ENCODE results near the gene FUBP1. TPM values are rescaled to one million over a fixed set of nuclear protein-coding genes. Genes with fewer than 3 reads are reported as not detected.
A peak's percentile ranks its signal among the peaks of the same experiment; 100 is the strongest.

The FUBP1 gene
- total and polyA plus RNA-seq, 9 of the 15 experiments (the other 6 are each of a cell fraction or from before 2014, with no cell fraction given), result 104 to 294 (median 213) TPM

DNA sequence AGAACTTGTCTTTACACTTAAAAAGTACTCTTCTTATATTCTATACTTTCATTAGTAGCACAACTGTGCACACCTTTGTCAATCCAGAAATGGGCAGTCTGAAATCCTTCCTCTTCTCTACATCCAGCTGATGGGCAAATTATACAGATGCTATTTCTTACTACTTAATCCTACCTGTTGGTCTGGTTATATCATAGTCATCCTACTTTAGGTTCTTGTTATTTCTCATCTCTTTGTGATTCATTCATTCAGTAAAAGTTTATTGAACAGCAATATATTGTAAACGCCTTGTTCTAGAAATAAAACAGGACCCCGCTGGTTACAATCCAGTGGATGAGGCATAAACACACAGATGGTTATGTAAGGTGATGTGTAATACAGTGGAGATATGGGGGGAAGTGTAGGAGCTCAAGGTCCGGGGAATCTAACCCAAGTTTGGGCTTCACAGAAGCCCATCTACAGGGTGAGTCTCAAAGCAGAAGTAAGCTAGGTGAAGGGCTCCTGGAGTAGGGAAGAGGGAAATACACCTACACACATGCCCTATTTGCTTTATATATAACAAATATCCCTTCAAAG is 11.8 kb upstream of the FUBP1 start:
- ATAC-seq, result no peak
- Histone ChIP-seq H3K4me1 (replicated peaks in 1 of 2; ENCODE audit: control insufficient read depth in 2 of 2, insufficient read depth in 2 of 2, low read length in 2 of 2) (no peaks in the 10 kb centered on the region; a peak in 1 of 5 replicates), H3K36me3 (ENCODE audit: control insufficient read depth, insufficient read depth, low read length) (peaks cover 21% of the 10 kb centered on the region; the same call in 2 of the 3 replicates), H2AFZ (ENCODE audit: low read depth, low read length) (no peak overlapping the region), H3K9me1 (ENCODE audit: control insufficient read depth, insufficient read depth, low read length) (no peaks in the 10 kb centered on the region), H3K9me3 (replicated peaks; ENCODE audit: control insufficient read depth, insufficient read depth, low read depth, low read length) (no peaks in the 10 kb centered on the region), H3K4me2 (ENCODE audit: insufficient read depth, low read length) (no peak overlapping the region), H4K20me1 (replicated peaks; ENCODE audit: control insufficient read depth, insufficient read depth, low read length) (no peaks in the 10 kb centered on the region), H3K4me3 (no peak overlapping the region), H3K9ac (ENCODE audit: insufficient read depth in 1 of 2, low read depth in 2 of 2, low read length in 2 of 2) (no peak overlapping the region), H3K27ac (ENCODE audit: extremely low read depth, low read depth, low read length) (no peak overlapping the region), H3K79me2 (ENCODE audit: control insufficient read depth, insufficient read depth, low read length) (peaks cover 49% of the 10 kb centered on the region), H3K27me3 (ENCODE audit: control insufficient read depth in 2 of 2, insufficient read depth in 2 of 2, low read length in 2 of 2) (no peaks in the 10 kb centered on the region)
- no TSS peak for BruUV-seq (replicated peaks)
- in situ Hi-C loops (cut with MboI) (no loop called here), intact Hi-C loops (cut with micrococcal nuclease) (no loop called here)
- TF ChIP-seq RBM22 (IDR thresholded peaks at IDR 0.05; ENCODE audit: low read depth, low read length, poor library complexity, severe bottlenecking), result no peak
- no peak for TF ChIP-seq EP400 (IDR thresholded peaks at IDR 0.05)
- ChIA-PET CTCF (ENCODE audit: low intra/inter-chr PET ratio) (no interaction called here), POLR2A (interaction anchor here (2.5 to 9.1 kb wide), 3 partner anchors 10 to 12 kb away, joined by 9 to 118 read pairs (median 22); partner anchors contain the start of genes DNAJB4 and FUBP1)
- no peak for FAIRE-seq
- 88% methylated on average over 3 of the region's 3 CpGs for WGBS (ENCODE audit: insufficient coverage, low coverage, missing lambda C conversion rate)
- no peak for DNase-seq (ENCODE audit: extremely low read depth in 1 of 4, low spot score in 3 of 4)

DNA sequence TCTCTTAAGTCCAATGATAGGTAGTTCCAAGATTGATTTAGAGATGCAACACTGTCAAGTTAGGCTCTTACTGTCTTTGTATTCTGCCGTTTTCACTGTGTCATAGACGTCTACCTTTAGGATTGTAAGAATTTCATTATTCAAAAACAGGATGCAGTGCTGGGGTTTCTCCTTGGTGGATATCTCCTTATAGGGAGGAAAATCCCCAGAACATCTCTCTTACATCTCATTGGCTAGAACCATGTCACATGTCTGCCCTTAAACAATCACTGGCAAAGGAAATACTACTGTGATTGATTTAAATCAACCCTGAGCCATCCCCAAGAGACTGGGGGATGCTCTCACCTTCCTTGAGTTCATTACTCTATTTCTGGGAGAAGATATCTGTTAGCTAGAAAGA is 10.9 kb upstream of the FUBP1 start:
- Histone ChIP-seq H3K9ac (ENCODE audit: insufficient read depth in 1 of 2, low read depth in 2 of 2, low read length in 2 of 2) (no peak overlapping the region), H3K9me3 (replicated peaks; ENCODE audit: control insufficient read depth, insufficient read depth, low read depth, low read length) (no peaks in the 10 kb centered on the region), H2AFZ (ENCODE audit: low read depth, low read length) (no peak overlapping the region), H4K20me1 (replicated peaks; ENCODE audit: control insufficient read depth, insufficient read depth, low read length) (no peaks in the 10 kb centered on the region), H3K27me3 (ENCODE audit: control insufficient read depth in 2 of 2, insufficient read depth in 2 of 2, low read length in 2 of 2) (no peaks in the 10 kb centered on the region), H3K79me2 (ENCODE audit: control insufficient read depth, insufficient read depth, low read length) (peaks cover 58% of the 10 kb centered on the region), H3K4me1 (replicated peaks in 1 of 2; ENCODE audit: control insufficient read depth in 2 of 2, insufficient read depth in 2 of 2, low read length in 2 of 2) (no peaks in the 10 kb centered on the region; a peak in 2 of 5 replicates), H3K27ac (ENCODE audit: extremely low read depth, low read depth, low read length) (no peak overlapping the region), H3K9me1 (ENCODE audit: control insufficient read depth, insufficient read depth, low read length) (no peaks in the 10 kb centered on the region), H3K4me3 (no peak overlapping the region), H3K4me2 (ENCODE audit: insufficient read depth, low read length) (no peak overlapping the region), H3K36me3 (ENCODE audit: control insufficient read depth, insufficient read depth, low read length) (peaks cover 23% of the 10 kb centered on the region; the same call in 2 of the 3 replicates)
- in situ Hi-C loops (cut with MboI) (no loop called here), intact Hi-C loops (cut with micrococcal nuclease) (no loop called here)
- DNase-seq (ENCODE audit: extremely low read depth in 1 of 4, low spot score in 3 of 4), result peak in 2 of 4 experiments; percentile 17 to 23
- WGBS (ENCODE audit: insufficient coverage, low coverage, missing lambda C conversion rate), result 73% methylated on average over 2 of the region's 2 CpGs
- CTCF ChIA-PET (ENCODE audit: low intra/inter-chr PET ratio), result no interaction called here
- no TSS peak for BruUV-seq (replicated peaks)
- TF ChIP-seq, protein P1, sequence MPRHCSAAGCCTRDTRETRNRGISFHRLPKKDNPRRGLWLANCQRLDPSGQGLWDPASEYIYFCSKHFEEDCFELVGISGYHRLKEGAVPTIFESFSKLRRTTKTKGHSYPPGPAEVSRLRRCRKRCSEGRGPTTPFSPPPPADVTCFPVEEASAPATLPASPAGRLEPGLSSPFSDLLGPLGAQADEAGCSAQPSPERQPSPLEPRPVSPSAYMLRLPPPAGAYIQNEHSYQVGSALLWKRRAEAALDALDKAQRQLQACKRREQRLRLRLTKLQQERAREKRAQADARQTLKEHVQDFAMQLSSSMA (CRISPR knock-in tag; IDR thresholded peaks at IDR 0.05), result no peak
- no peak for TF ChIP-seq HDAC3 (IDR thresholded peaks at IDR 0.05; ENCODE audit: borderline replicate concordance, partially characterized antibody)
- no peak for TF ChIP-seq ZNF263 (CRISPR knock-in tag; IDR thresholded peaks at IDR 0.05; ENCODE audit: borderline replicate concordance)
- no peak for TF ChIP-seq TAF9B (IDR thresholded peaks at IDR 0.05; ENCODE audit: partially characterized antibody)
- TF ChIP-seq DPF2 (IDR thresholded peaks at IDR 0.05), result no peak
- no peak for TF ChIP-seq CHD1 (IDR thresholded peaks at IDR 0.05; ENCODE audit: low read length)
- TF ChIP-seq, protein P2, sequence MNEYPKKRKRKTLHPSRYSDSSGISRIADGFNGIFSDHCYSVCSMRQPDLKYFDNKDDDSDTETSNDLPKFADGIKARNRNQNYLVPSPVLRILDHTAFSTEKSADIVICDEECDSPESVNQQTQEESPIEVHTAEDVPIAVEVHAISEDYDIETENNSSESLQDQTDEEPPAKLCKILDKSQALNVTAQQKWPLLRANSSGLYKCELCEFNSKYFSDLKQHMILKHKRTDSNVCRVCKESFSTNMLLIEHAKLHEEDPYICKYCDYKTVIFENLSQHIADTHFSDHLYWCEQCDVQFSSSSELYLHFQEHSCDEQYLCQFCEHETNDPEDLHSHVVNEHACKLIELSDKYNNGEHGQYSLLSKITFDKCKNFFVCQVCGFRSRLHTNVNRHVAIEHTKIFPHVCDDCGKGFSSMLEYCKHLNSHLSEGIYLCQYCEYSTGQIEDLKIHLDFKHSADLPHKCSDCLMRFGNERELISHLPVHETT (CRISPR knock-in tag; conservative IDR thresholded peaks at IDR 0.05 in 1 of 2, IDR thresholded peaks at IDR 0.05 in 1 of 2), result no peak
- no peak for TF ChIP-seq ZNF232 (CRISPR knock-in tag; IDR thresholded peaks at IDR 0.05)
- TF ChIP-seq MCM2 (IDR thresholded peaks at IDR 0.05; ENCODE audit: low read depth), result no peak
- TF ChIP-seq ESRRB (CRISPR knock-in tag; IDR thresholded peaks at IDR 0.05; ENCODE audit: borderline replicate concordance), result no peak
- no peak for TF ChIP-seq BMI1 (IDR thresholded peaks at IDR 0.05; ENCODE audit: low read length)
- TF ChIP-seq ZNF766 (CRISPR knock-in tag; conservative IDR thresholded peaks at IDR 0.05), result no peak
- peak; percentile 6 for FAIRE-seq
- no peak for ATAC-seq
- POLR2A ChIA-PET, result interaction anchor here (2.5 to 9.1 kb wide), 3 partner anchors 9 to 12 kb away, joined by 9 to 118 read pairs (median 22); partner anchors contain the start of genes DNAJB4 and FUBP1
